Testis (tissue), 3 donors: Measurements from ENCODE around the gene FHAD1. TPM values are rescaled to one million over a fixed set of nuclear protein-coding genes. Genes with fewer than 3 reads are reported as not detected.

Experiments used
- DNase-seq: peaks from one replicate; pipeline ENCODE4 v3.0.0-alpha.2; 2019
- H3K27ac ChIP-seq, 2 donors: fragments of 200-600 bp; sonication (generic); one replicate each; pipeline ENCODE4 v1.5.1; 2019
- H3K27me3 ChIP-seq: fragments of 200-600 bp; sonication (generic); one replicate; pipeline ENCODE4 v1.5.1; 2019
- H3K36me3 ChIP-seq: fragments of 200-600 bp; sonication (generic); one replicate; pipeline ENCODE4 v1.5.1; 2017; ENCODE audit warnings: low read depth; ENCODE audit errors: missing control alignments
- H3K4me1 ChIP-seq: fragments of 200-600 bp; sonication (generic); one replicate; pipeline ENCODE4 v1.5.1; 2019
- H3K4me3 ChIP-seq, 2 donors: fragments of 200-600 bp; sonication (generic); one replicate each; pipeline ENCODE4 v1.5.1; 2017 to 2019
- H3K9me3 ChIP-seq: fragments of 200-600 bp; sonication (generic); one replicate; pipeline ENCODE4 v1.5.1; 2017
- CTCF ChIP-seq, 3 experiments: fragments of 450-650 bp in 2 of 3; fragments of 200-600 bp in 1 of 3; sonication (generic) in 1 of 3; IDR thresholded peaks; one replicate each; pipeline ENCODE4 v1.5.1; 2016 to 2019; ENCODE audit warnings: antibody characterized with exemption in 3 of 3, mild to moderate bottlenecking in 2 of 3, moderate library complexity in 1 of 3
- POLR2A ChIP-seq: fragments of 450-650 bp; IDR thresholded peaks from one replicate; pipeline ENCODE4 v1.6.1; 2017; ENCODE audit warnings: antibody characterized with exemption, mild to moderate bottlenecking, moderate library complexity
- WGBS, 2 donors: methylation state at CpG; one replicate each; pipeline ENCODE4 v1.1.5; 2018; 5-methylcytosine and 5-hydroxymethylcytosine counted together
- intact Hi-C: fragments of 100-400 bp; cut with DNase I; formaldehyde crosslinking; loops from one replicate; pipeline ENCODE4 v1.15.1; 2023; ENCODE audit warnings: low total_unique reads
- polyA plus RNA-seq: library from polyadenylated mRNA; stranded (reverse); fragments of 350-450 nt; fragmentation: Illumina TruSeq; extraction: RNeasy Lipid Tissue Mini Kit (QIAGEN cat#74804); gene quantifications from one replicate; pipeline ENCODE4 v1.2.3, GENCODE V29; 2014; ENCODE audit warnings: low read depth, low replicate concordance; ENCODE audit not compliant: insufficient read depth
- total RNA-seq, 2 donors: library from RNA; depleted of rRNA; stranded (reverse); fragments of >200 nt; gene quantifications; one replicate each; pipeline ENCODE4 v1.2.3, GENCODE V29; 2016

The FHAD1 gene
- total and polyA plus RNA-seq, 3 donors from 2014 or later, result 22.0 to 73.3 (median 59.0) TPM

GRCh38 chr1:15358565-15359133, 111.6 kb downstream of the FHAD1 start:
- DNase-seq, result peak; percentile 81
- intact Hi-C loops, result no loop called here
- Histone ChIP-seq H3K27ac (peak overlapping the region; percentile 50 to 59), H3K9me3 (no peaks in the 10 kb centered on the region), H3K36me3 (no peaks in the 10 kb centered on the region), H3K4me1 (peaks cover 12% of the 10 kb centered on the region), H3K27me3 (no peaks in the 10 kb centered on the region), H3K4me3 (no peak overlapping the region)
- TF ChIP-seq CTCF (IDR thresholded peaks at IDR 0.05) (no peak), POLR2A (no peak)
- 83 to 84% methylated on average over 20 of the region's 20 CpGs for WGBS, 2 donors

- no peaks in the 10 kb centered on the region for H3K9me3 ChIP-seq
- TF ChIP-seq CTCF (IDR thresholded peaks at IDR 0.05) (no peak), POLR2A (no peak)
- no peaks in the 10 kb centered on the region for H3K36me3 ChIP-seq
- no peaks in the 10 kb centered on the region for H3K27me3 ChIP-seq
- no peak overlapping the region for H3K27ac ChIP-seq
- no peak for DNase-seq
- H3K4me1 ChIP-seq, result peaks cover 9% of the 10 kb centered on the region
- intact Hi-C loops, result no loop called here
- 88 to 93% methylated on average over 14 of the region's 14 CpGs for WGBS, 2 donors
- H3K4me3 ChIP-seq, result no peak overlapping the region
These were observed 113.7 kb downstream of the FHAD1 start for GRCh38 chr1:15360700-15361099.

GRCh38 chr1:15362096-15362736, 115.2 kb downstream of the FHAD1 start:
- no peaks in the 10 kb centered on the region for H3K27me3 ChIP-seq
- DNase-seq, result no peak
- no peaks in the 10 kb centered on the region for H3K9me3 ChIP-seq
- TF ChIP-seq CTCF (IDR thresholded peaks at IDR 0.05) (no peak), POLR2A (no peak)
- intact Hi-C loops, result no loop called here
- no peaks in the 10 kb centered on the region for H3K36me3 ChIP-seq
- H3K4me3 ChIP-seq, result no peak overlapping the region
- H3K4me1 ChIP-seq, result peaks cover 9% of the 10 kb centered on the region
- 91% methylated on average over 11 to 13 of the region's 13 CpGs for WGBS, 2 donors
- no peak overlapping the region for H3K27ac ChIP-seq

GRCh38 chr1:15362737-15363128, 115.7 kb downstream of the FHAD1 start:
- Histone ChIP-seq H3K27ac (no peak overlapping the region), H3K9me3 (no peaks in the 10 kb centered on the region), H3K36me3 (no peaks in the 10 kb centered on the region), H3K4me3 (no peak overlapping the region), H3K27me3 (no peaks in the 10 kb centered on the region), H3K4me1 (peaks cover 9% of the 10 kb centered on the region)
- TF ChIP-seq POLR2A (no peak), CTCF (IDR thresholded peaks at IDR 0.05) (no peak)
- intact Hi-C loops, result no loop called here
- DNase-seq, result no peak
- 86 to 92% methylated on average over 2 to 4 of the region's 4 CpGs for WGBS, 2 donors

GRCh38 chr1:15364740-15365139, 117.7 kb downstream of the FHAD1 start:
- Histone ChIP-seq H3K4me3 (no peak overlapping the region), H3K4me1 (peaks cover 9% of the 10 kb centered on the region), H3K27ac (no peak overlapping the region), H3K36me3 (no peaks in the 10 kb centered on the region), H3K27me3 (no peaks in the 10 kb centered on the region), H3K9me3 (no peaks in the 10 kb centered on the region)
- intact Hi-C loops, result no loop called here
- TF ChIP-seq CTCF (IDR thresholded peaks at IDR 0.05), result no peak
- no peak for TF ChIP-seq POLR2A
- WGBS, 2 donors, result 81 to 90% methylated on average over 5 of the region's 5 CpGs
- no peak for DNase-seq
